HG03175 (cell line): ENCODE data around the gene RNF152.

ENCODE experiments used
- ATAC-seq: cut with Tn5 transposase; IDR thresholded peaks from one replicate; pipeline ENCODE4 v1.9.1; 2021; ENCODE audit warnings: mild to moderate bottlenecking, moderate library complexity; ENCODE audit not compliant: unreplicated experiment

The RNF152 gene

GRCh38 chr18:61761875-61762274, 130.9 kb downstream of the RNF152 start:
- no peak for ATAC-seq
